Cortex of kidney (tissue), 1 donor: ENCODE results near the gene TOGARAM1.

Experiments
- DNase-seq: peaks from one replicate; lab custom pipeline; 2025; lab: John Stamatoyannopoulos, UW

TOGARAM1 gene

GRCh38 chr14:44963775-44964380 lies 1.9 kb downstream of the TOGARAM1 start:
- DNase-seq = no peak

DNA sequence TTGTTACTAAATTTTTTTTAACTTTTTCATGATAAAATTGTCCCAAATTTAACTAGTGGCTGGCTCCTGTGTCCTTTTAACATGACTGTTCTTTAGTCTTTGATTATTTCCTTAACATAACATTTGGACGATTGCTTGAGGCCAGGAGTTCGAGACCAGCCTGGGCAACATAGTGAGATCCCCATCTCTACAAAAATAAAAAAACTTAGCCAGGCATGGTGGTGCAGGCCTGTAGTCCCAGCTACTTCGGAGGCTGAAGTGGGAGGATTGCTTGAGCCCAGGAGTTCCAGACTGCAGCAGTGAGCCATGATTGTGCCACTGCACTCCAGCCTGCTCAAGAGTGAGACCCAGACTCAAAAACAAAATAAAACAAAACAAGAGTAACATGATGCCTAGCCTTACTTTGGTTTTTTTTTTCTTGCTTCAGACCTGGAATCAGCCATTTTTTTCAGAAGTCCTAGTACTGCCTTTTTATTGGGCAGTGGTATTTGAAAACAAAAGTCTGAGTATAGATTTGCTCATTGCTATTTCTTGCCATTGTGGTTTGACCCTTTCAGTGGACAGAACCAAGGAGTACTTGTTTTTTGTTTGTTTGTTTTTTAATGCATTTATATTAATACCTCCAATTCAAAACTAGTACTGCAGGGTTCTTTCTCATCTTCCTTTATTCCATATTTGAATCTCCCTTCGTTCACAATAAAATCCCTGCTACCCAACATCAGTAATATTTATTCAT lies 4.8 kb downstream of the TOGARAM1 start:
- no peak for DNase-seq

- no peak for DNase-seq
Observed at GRCh38 chr14:44968714-44969113, 6.7 kb downstream of the TOGARAM1 start.

GRCh38 chr14:44970907-44971306 lies 8.9 kb downstream of the TOGARAM1 start:
- no peak for DNase-seq

DNA sequence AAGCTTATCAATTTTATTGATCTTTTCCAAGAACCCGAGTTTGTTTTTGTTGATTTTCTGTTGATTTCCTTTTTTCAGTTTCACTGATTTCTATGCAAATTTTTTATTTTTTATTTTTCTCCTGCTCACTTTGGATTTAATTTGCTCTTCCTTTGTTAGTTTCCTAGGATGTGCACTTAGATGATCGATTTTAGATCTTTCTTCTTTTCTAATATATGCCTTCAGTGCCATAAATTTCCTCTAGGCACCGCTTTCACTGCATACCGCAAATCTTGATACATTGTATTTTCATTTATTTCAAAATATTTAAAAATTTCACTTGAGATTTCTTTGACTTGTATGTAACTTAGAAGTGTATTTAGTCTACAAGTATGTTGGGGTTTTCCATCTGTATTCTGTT lies 9.5 kb downstream of the TOGARAM1 start:
- DNase-seq = no peak

DNA sequence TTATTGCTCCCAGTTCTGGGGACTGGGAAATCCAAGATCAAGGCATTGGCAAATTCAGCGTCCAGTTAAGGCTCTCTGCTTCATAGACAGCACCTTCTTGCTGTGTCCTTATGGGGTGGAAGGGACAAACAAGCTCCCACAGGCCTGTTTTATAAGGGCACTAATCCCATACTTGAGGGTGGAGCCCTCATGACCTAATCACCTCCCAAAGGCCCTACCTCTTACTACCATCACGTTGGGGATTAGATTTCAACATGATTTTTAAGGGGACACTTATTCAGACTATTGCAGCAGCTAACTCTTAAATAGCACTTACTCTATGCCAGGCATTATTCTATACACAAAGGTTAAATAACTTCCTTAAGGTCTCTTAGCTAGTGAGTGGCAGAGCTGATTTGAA lies 17.3 kb downstream of the TOGARAM1 start:
- no peak for DNase-seq

DNA sequence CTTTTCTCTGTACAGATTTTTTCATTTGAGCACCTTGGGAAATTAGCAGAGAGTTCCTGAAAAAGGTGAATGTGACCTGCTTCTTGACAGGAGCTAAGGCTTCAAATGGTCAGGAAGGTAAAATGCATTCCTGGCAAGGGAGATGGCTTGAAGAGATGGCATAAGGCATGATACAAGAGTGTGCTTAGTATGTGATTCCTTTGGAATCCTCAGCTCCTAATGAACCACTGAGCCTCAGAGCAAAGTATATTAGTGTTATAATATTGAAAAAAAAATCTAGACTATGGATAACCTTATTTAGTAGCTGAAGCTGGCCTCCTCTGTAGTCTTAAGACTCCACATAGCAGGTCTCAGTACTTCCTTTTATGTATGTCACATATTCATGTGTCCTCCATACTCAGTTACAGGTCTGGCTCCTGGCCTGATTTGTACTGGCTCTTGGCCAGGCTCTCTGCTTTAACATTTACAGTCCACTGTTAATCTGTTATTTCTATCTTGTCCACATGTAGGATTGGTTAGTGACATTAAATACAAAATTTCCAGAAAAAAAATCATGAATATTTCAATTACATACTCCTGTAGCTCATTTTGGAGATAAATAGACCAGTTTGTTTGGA lies 17.9 kb downstream of the TOGARAM1 start:
- no peak for DNase-seq

DNA sequence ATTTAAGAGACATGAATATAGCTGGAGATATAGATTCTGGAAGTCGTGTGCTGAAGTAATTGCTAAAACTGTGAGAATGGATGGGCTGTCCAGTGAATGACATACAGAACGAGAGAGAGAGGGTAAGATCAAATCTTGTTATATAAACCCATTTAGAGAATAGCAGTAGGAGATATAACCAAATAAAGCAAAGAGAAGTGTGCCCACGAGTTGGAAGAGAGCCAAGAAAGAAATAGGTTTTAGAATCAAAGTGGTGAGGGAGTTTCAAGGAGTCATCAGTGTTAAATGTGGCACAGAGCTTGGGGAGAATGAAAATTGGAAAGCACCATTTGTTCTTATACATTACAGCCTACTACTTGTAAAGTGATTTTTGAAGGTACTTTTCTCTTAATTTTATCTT lies 19.2 kb downstream of the TOGARAM1 start:
- no peak for DNase-seq

GRCh38 chr14:44982594-44982993 lies 20.6 kb downstream of the TOGARAM1 start:
- no peak for DNase-seq

DNA sequence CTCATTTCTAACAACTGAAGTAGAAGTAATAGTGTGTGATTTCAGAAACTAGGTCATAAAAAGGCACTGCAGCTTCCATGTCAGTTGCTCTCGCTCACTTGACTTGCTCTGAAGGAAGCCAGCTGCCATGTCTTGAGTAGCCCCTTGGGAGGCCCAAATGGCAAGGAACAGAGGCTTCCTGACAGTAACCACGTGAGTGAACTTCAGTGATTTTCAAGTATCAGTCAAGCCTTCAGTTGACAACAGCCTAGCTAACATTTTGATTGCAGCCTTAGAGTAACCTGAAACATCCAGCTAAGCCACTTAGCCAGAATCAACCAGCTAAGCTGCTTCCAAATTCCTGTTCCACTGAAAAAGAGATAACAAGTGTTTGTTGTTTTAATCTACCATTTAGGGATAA lies 26.7 kb downstream of the TOGARAM1 start:
- no peak for DNase-seq

- no peak for DNase-seq
Observed at GRCh38 chr14:44989497-44990440, 27.8 kb downstream of the TOGARAM1 start.

GRCh38 chr14:44990533-44990932 lies 28.5 kb downstream of the TOGARAM1 start:
- DNase-seq = no peak

DNA sequence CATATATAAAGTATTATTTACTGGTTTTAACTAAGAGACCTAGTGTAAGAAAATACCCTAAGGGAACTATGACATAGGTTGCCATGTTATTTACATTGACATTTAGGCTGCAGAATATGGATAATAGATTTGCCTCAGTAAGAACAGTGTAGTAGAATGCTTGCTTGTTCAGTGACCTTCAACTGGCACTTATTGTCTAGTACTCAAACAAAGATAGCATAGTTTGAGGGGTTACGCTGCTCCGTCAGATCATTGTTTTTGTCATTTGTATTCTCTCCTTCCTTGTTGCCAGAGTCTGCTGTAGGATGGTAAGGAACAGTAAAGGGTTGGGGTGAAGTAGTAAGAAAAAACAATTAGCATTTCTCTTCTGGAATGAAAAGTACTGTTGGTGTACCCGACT lies 33.2 kb downstream of the TOGARAM1 start:
- no peak for DNase-seq

GRCh38 chr14:44995770-44996294 lies 33.8 kb downstream of the TOGARAM1 start:
- no peak for DNase-seq

DNA sequence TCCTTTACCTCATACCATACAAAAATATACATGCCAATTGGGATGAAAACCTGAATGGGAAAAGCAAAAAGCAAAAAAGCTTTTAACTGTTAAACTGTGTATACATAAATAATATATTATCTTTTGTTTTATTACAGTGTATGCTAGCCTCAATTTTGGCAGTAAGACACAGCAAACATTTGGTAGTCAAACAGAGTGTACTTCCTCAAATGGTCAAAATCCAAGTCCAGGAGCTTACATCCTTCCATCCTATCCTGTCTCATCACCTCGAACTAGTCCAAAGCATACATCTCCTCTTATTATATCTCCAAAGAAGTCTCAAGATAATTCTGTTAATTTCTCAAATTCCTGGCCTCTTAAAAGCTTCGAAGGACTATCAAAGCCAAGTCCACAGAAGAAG lies 41.9 kb downstream of the TOGARAM1 start:
- no peak for DNase-seq

- no peak for DNase-seq
Observed at GRCh38 chr14:45015133-45015532, 53.1 kb downstream of the TOGARAM1 start.

DNA sequence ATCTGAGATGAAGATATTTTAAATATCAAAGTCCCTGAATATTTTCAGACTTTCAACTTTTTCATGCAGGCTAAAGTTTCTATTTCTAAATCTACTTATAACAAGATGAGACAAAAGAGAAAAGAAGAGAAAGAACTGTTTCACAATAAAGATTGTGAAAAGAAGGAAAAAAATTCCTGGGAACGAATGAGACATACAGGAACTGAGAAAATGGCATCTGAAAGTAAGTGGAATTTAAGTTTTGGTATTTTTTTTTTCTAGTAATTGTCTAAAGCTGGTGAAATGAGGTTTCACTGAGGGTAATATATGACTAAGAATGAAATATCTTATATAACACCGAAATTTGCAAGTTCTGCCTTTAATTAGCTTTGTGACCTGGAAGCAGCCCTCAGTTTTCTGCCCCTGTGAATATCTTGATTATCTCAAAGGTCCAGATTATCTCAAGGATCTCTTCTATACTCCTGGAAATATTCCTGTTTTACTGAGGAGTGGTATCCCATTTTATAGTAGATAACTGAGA lies 66.2 kb downstream of the TOGARAM1 start:
- no peak for DNase-seq

GRCh38 chr14:45034730-45035129 lies 72.7 kb downstream of the TOGARAM1 start:
- DNase-seq = no peak

DNA sequence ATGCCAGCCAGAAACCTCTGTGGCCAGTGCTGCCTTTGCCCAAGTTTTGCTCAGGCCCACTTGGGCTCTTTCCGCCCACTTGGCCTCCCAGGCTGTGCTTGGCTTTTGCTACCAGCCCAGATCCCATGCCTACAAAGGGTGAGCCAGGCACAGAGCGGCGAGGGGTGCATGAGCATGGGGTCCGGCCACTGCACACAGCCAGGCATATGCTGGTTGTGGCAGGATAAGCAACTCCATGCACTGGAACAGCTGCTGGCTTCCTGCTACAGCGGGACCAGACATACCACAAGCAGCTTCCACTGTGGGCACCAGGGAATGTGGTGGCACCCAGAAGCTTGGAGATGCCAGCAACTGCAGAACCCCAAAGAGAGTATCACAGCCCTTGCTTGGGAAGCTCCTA lies 76.3 kb downstream of the TOGARAM1 start:
- DNase-seq = no peak

- DNase-seq = no peak
Observed at GRCh38 chr14:45038865-45039264, 76.9 kb downstream of the TOGARAM1 start.

GRCh38 chr14:45039390-45039789 lies 77.4 kb downstream of the TOGARAM1 start:
- no peak for DNase-seq

GRCh38 chr14:45041641-45042040 lies 79.7 kb downstream of the TOGARAM1 start:
- DNase-seq = no peak
